Regular cardiac myocyte (primary cell): ENCODE results near the gene ATG2B. TPM values are rescaled to one million over a fixed set of nuclear protein-coding genes. Genes with fewer than 3 reads are reported as not detected.

Experiments used
- total RNA-seq: library from RNA; depleted of rRNA; stranded (reverse); fragments of >200 nt; gene quantifications from 2 replicates; pipeline ENCODE4 v1.2.3, GENCODE V29; 2014

Gene ATG2B
- 15.1 and 18.6 TPM in 2 replicates for total RNA-seq

DNA sequence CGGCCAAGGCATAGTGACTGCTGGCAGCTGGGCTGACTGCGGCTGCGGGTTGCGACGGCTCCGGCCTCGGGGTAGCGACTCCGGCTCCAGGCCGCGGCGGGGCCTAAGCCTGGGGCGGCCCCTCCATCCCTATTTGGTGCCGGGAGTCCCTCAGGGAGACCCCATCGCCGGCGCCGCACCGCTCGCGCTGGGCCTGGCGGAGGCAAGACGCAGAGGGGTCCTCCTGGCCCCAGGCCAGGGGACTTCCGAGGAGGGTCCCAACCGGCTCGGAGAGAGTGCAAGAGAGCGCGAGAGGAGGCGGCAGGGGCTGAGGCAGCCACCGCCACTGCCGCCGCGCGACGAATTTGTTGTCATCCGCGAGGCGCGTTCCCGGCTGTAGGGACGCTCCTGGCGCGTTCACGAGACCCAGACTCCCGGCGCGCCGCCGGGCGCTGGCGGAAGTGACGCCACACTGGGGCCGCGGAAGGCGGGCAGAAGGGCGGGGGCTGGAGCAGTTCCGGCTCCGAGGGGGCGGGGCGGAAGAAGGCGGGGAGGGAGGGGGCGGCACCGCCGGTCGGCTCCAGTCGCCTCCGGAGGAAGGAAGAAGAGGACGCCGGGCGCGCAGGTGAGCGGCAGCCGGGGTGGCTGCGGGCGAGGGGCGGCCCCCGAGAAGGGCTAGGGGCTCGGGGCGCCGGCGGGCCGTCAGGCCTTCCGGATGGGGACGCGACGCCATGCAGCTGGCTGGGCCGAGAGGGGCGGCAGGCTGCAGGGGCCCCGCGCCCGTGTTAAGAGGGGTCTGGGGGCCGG is at the start of gene ATG2B, which contains the start of gene GSKIP:
TSS of gene ATG2B (minus strand) at position 377 of the 786 bp plus-strand sequence. CDS start at position 12, 365 bp downstream.
TSS of gene GSKIP (plus strand) at position 562 of the 786 bp plus-strand sequence. CDS start 18,722 bp downstream, outside the sequence.

GRCh38 chr14:96255501-96256366 is 107.4 kb downstream of the ATG2B start, which contains the start of gene BDKRB1:
BDKRB1 (plus strand) TSS chr14:96256210; CDS start chr14:96263683, 7,473 bp downstream.

Other genes with a start within 250 kb of the ATG2B start
- gene BDKRB2, start 158.5 kb downstream of the ATG2B start, total RNA-seq = 0.58 and 11.0 TPM in 2 replicates
- 0.38 and 2.5 TPM in 2 replicates for gene BDKRB1, start 107.1 kb downstream of the ATG2B start, total RNA-seq
- 44.7 and 66.5 TPM in 2 replicates for gene GSKIP, start 185 bp upstream of the ATG2B start, total RNA-seq
- 0.19 and 1.1 TPM in 2 replicates for gene AK7, start 28.8 kb upstream of the ATG2B start, total RNA-seq
- gene PAPOLA, start 139.0 kb upstream of the ATG2B start, total RNA-seq = 76.1 and 116 TPM in 2 replicates